Right lobe of liver (tissue), 6 donors: ENCODE measurements around the gene ARFGEF3. TPM values are rescaled to one million over a fixed set of nuclear protein-coding genes. Genes with fewer than 3 reads are reported as not detected.

Source experiments
- ATAC-seq, 4 donors: fragments of 200-7000 bp; cut with Tn5 transposase; one replicate each; pipeline ENCODE4 v1.9.1; 2020; ENCODE audit warnings: mild to moderate bottlenecking in 4 of 4, moderate library complexity in 4 of 4
- DNase-seq, 3 donors: peaks; one replicate each; pipeline ENCODE4 v3.0.0-alpha.2; 2020
- H3K27ac ChIP-seq, 3 donors: fragments of 200-600 bp; one replicate each; pipeline ENCODE4 v1.8.0; 2022
- H3K27me3 ChIP-seq, 2 donors: fragments of 200-600 bp; one replicate each; pipeline ENCODE4 v1.8.0; 2022
- H3K36me3 ChIP-seq, 4 donors: fragments of 200-600 bp; sonication (generic) in 1 of 4; one replicate each; pipeline versions ENCODE4 v1.5.1 to v1.8.0; 2017 to 2022; ENCODE audit warnings: control low read depth in 1 of 4
- H3K4me1 ChIP-seq, 4 donors: fragments of 200-600 bp; sonication (generic) in 1 of 4; one replicate each; pipeline versions ENCODE4 v1.5.1 to v1.8.0; 2017 to 2022; ENCODE audit warnings: control low read depth in 1 of 4
- H3K4me3 ChIP-seq, 3 donors: fragments of 200-600 bp; one replicate each; pipeline ENCODE4 v1.8.0; 2022
- H3K9me3 ChIP-seq, 4 donors: fragments of 200-600 bp; sonication (generic) in 1 of 4; one replicate each; pipeline versions ENCODE4 v1.5.1 to v1.8.0; 2017 to 2022; ENCODE audit warnings: control low read depth in 1 of 4
- POLR2A ChIP-seq: fragments of 450-650 bp; IDR thresholded peaks from one replicate; pipeline ENCODE4 v1.6.1; 2017; ENCODE audit warnings: antibody characterized with exemption, mild to moderate bottlenecking
- WGBS: methylation state at CpG from one replicate; pipeline ENCODE4 v1.1.6; 2018; ENCODE audit warnings: low coverage, low lambda C conversion rate; ENCODE audit not compliant: insufficient coverage; ENCODE audit errors: missing lambda C conversion rate; 5-methylcytosine and 5-hydroxymethylcytosine counted together
- intact Hi-C, 2 donors: fragments of 100-400 bp; cut with DNase I; formaldehyde crosslinking; loops; one replicate each; pipeline versions ENCODE4 v1.11.2 to v1.14.1; 2022
- total RNA-seq, 6 experiments: library from RNA; depleted of rRNA in 2 of 6; stranded (reverse); fragments of >200 nt in 2 of 6; fragmentation: NEBNext Ultra II Directional in 3 of 6; extraction: Animal tissue kit (Norgen Biotek cat#: 25700) in 3 of 6; gene quantifications; one replicate each; pipeline versions ENCODE4 v1.1.0 to v1.2.4, GENCODE V29; 2016 to 2023
- TF ChIP-seq, protein P1 (sequence below), 4 donors: fragments of 200-600 bp in 3 of 4; fragments of 450-650 bp in 1 of 4; IDR thresholded peaks; one replicate each; pipeline versions ENCODE4 v1.5.1 to v1.8.0; 2016 to 2022; ENCODE audit warnings: antibody characterized with exemption in 4 of 4, mild to moderate bottlenecking in 2 of 4
- donor health status: DM: no; HTN: yes; CAD: no.
- donor health status: DM: no; HTN: no; CAD: no.
- donor health status: DM: no; HTN: no; CAD: no.
- donor health status: DM: no; HTN: yes; CAD: no.
- donor health status: DM: no; HTN: yes; CAD: no.

Gene ARFGEF3
- total RNA-seq, 6 experiments from 2014 or later: 0.07 to 2.0 (median 0.24) TPM

DNA sequence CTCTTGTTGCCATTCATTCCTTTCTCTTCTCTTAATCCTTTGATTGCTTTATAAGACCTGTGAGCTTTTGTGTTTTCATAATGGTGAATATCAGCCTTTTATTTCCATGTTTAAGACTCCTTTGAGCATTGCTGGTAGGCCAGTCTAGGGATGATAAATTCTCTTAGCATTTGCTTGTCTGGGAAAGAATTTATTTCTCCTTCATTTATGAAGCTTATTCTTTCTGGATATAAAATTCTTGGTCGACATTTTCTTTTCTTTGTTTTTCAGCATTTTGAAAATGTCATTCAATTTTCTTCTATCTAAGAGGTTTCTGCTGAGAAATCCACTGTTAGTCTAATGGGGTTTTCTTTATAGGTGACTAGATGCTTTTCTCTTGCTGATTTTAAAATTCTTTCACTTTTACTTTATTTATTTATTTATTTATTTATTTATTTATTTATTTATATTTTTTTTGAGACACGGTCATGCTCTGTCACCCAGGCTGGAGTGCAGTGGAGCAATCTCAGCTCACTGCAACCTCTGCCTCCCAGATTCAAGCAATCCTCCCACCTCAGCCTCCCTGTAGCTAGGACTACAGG, 15.0 kb downstream of the ARFGEF3 start:
- H3K27ac ChIP-seq: no peak overlapping the region
- no peak for ATAC-seq
- intact Hi-C loops: no loop called here
- no peak overlapping the region for H3K4me3 ChIP-seq
- no peak for DNase-seq
- H3K27me3 ChIP-seq: no peaks in the 10 kb centered on the region
- H3K9me3 ChIP-seq: no peaks in the 10 kb centered on the region
- TF ChIP-seq, protein P1, sequence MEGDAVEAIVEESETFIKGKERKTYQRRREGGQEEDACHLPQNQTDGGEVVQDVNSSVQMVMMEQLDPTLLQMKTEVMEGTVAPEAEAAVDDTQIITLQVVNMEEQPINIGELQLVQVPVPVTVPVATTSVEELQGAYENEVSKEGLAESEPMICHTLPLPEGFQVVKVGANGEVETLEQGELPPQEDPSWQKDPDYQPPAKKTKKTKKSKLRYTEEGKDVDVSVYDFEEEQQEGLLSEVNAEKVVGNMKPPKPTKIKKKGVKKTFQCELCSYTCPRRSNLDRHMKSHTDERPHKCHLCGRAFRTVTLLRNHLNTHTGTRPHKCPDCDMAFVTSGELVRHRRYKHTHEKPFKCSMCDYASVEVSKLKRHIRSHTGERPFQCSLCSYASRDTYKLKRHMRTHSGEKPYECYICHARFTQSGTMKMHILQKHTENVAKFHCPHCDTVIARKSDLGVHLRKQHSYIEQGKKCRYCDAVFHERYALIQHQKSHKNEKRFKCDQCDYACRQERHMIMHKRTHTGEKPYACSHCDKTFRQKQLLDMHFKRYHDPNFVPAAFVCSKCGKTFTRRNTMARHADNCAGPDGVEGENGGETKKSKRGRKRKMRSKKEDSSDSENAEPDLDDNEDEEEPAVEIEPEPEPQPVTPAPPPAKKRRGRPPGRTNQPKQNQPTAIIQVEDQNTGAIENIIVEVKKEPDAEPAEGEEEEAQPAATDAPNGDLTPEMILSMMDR (IDR thresholded peaks at IDR 0.05): no peak
- no peak for TF ChIP-seq POLR2A
- H3K36me3 ChIP-seq: no peaks in the 10 kb centered on the region
- WGBS: 82% methylated on average over 1 of the region's 2 CpGs
- H3K4me1 ChIP-seq: no peaks in the 10 kb centered on the region

DNA sequence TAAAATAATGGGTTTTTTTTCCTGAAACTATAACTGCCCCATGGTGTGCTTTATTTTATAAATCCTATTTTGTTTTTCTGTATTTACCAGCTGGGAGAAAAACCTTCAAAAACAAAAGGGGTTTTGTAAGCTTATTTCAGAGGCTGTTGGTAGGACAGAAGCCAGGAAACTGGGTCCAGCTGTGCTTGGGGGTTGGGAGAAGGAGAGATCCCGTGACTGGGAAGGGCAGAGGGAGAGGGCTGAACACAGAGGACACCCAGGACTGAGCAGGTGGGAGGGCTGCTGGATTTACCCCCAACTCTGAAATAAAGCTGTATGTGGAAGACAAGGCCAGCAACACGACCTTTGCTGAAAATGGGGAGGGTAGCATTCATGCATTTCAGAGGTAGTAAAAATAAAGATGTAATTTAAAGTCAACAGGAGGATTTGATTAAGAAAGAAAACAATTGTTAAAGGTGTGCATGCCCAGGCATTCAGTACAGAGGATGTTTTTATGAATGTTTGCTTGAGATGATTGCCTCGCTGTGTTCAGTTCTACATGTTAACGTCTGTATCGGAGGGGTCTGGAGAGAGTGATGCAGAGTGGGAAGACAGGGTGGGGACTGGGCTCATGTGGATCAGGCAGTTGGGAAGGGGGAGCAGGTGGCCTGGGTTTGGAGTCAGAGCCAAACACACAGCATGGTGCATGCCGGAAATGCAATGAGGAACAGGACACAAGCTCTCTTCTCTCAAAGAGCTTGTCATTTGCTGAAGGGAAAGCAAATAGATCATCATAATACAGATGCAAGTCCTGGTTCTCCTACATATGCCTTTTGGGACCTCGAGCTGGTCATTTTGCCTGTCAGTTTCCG, 21.4 kb downstream of the ARFGEF3 start:
- no peak for DNase-seq
- WGBS: 67% methylated on average over 7 of the region's 8 CpGs
- no peak for ATAC-seq
- H3K4me3 ChIP-seq: no peak overlapping the region
- no peaks in the 10 kb centered on the region for H3K27me3 ChIP-seq
- H3K27ac ChIP-seq: no peak overlapping the region
- H3K4me1 ChIP-seq: no peaks in the 10 kb centered on the region
- no peaks in the 10 kb centered on the region for H3K36me3 ChIP-seq
- intact Hi-C loops: no loop called here
- H3K9me3 ChIP-seq: no peaks in the 10 kb centered on the region
- TF ChIP-seq, protein P1 (IDR thresholded peaks at IDR 0.05): no peak
- no peak for TF ChIP-seq POLR2A

DNA sequence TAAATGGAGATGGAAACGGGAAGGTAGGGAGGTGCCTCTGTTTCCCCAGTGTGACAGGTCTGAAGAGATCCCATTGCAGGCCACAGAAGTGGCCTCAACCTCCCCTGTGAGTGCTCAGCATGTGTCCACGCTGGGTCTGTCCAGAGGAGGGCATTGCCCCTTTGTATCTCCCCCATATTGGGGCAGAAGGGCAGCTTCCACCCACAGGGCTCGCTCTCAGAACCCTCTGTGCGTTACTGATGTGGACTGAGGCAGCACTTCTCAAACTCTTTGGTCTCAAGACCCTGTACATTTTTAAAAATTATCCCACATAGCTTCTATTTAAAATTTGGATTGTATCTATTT, 22.0 kb downstream of the ARFGEF3 start:
- Histone ChIP-seq H3K4me3 (no peak overlapping the region), H3K4me1 (no peaks in the 10 kb centered on the region), H3K36me3 (no peaks in the 10 kb centered on the region), H3K27ac (no peak overlapping the region), H3K27me3 (no peaks in the 10 kb centered on the region), H3K9me3 (no peaks in the 10 kb centered on the region)
- WGBS: 89% methylated on average over 3 of the region's 4 CpGs
- DNase-seq (no peak), ATAC-seq (no peak)
- TF ChIP-seq, protein P1 (IDR thresholded peaks at IDR 0.05): no peak
- TF ChIP-seq POLR2A: no peak
- intact Hi-C loops: no loop called here

DNA sequence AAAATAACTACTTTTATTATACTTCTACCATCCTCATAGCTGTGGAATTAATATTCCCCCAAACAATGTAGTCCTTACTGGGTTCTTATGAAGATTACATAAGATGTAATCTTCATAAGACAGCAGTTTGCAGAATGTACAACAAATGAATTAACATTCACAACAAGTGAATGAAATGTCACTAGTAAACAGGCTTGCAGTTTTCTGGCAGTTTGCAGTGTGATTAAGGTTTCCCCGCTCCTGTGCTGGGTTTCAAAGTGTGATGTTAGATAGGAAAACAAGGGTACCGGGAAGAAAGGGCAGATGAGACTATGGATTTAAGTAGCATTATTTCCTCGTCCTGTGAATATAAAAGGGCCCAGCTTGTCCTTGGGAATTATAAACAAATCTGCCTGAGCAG, 22.5 kb downstream of the ARFGEF3 start:
- DNase-seq (no peak), ATAC-seq (no peak)
- TF ChIP-seq, protein P1 (IDR thresholded peaks at IDR 0.05): no peak
- TF ChIP-seq POLR2A: no peak
- H3K27me3 ChIP-seq: no peaks in the 10 kb centered on the region
- H3K4me3 ChIP-seq: no peak overlapping the region
- no peaks in the 10 kb centered on the region for H3K36me3 ChIP-seq
- no peaks in the 10 kb centered on the region for H3K9me3 ChIP-seq
- WGBS: 84% methylated on average over 3 of the region's 3 CpGs
- no peak overlapping the region for H3K27ac ChIP-seq
- intact Hi-C loops: no loop called here
- no peaks in the 10 kb centered on the region for H3K4me1 ChIP-seq
